Muscle of leg (tissue), 16 donors: ENCODE measurements around the gene PRR36. TPM values are rescaled to one million over a fixed set of nuclear protein-coding genes. Genes with fewer than 3 reads are reported as not detected.

Experiments used
- DNase-seq: peaks from one replicate; pipeline ENCODE4 v3.0.0; 2013
- H3K27ac ChIP-seq: one replicate; pipeline ENCODE4 v1.5.1; 2013; ENCODE audit warnings: mild to moderate bottlenecking, low read length, control low read depth
- H3K27me3 ChIP-seq: one replicate; pipeline ENCODE4 v1.6.1; 2013; ENCODE audit warnings: low read length; ENCODE audit not compliant: control insufficient read depth, insufficient read depth
- H3K36me3 ChIP-seq: one replicate; pipeline ENCODE4 v1.6.1; 2013; ENCODE audit warnings: low read length; ENCODE audit not compliant: control insufficient read depth, insufficient read depth
- H3K4me1 ChIP-seq: one replicate; pipeline ENCODE4 v1.6.1; 2013; ENCODE audit warnings: low read length; ENCODE audit not compliant: control insufficient read depth, insufficient read depth
- H3K4me3 ChIP-seq: one replicate; pipeline ENCODE4 v1.5.1; 2013; ENCODE audit warnings: low read length, control low read depth
- H3K9me3 ChIP-seq: replicated peaks from 2 replicates; pipeline ENCODE4 v1.6.1; 2013; ENCODE audit warnings: low read depth, low read length; ENCODE audit not compliant: control insufficient read depth
- WGBS: methylation state at CpG from one replicate; pipeline ENCODE4 v1.1.5; 2013; ENCODE audit warnings: missing lambda C conversion rate; ENCODE audit not compliant: insufficient coverage; 5-methylcytosine and 5-hydroxymethylcytosine counted together
- long read RNA-seq, 11 donors: transcript quantifications; one replicate each; lab custom pipeline, GENCODE V29; 2026
- polyA plus RNA-seq, 8 donors: library from polyadenylated mRNA; unstranded; fragments of 120-200 nt; gene quantifications; one replicate each; pipeline versions ENCODE4 v1.2.1 to v1.2.3, GENCODE V29; 2013; ENCODE audit warnings: inconsistent platforms in 1 of 8, low replicate concordance in 1 of 8; ENCODE audit not compliant: insufficient read length in 8 of 8, insufficient read depth in 1 of 8
- total RNA-seq: library from RNA; stranded (reverse); fragments of 120-200 nt; gene quantifications from one replicate; pipeline ENCODE4 v1.2.4, GENCODE V29; 2013

Gene PRR36
- total RNA-seq, result 0.09 TPM
- under 1 TPM; 0.20 to 0.96 (median 0.39) TPM for polyA plus RNA-seq
- long read RNA-seq, donor 1, result 0 reads
- long read RNA-seq, donor 2, result 0 reads
- long read RNA-seq, donor 3, result 0 reads
- long read RNA-seq, donor 4, result 0 reads
- long read RNA-seq, donor 5, result 0 reads
- long read RNA-seq, donor 6, result 0 reads
- long read RNA-seq, donor 7, result 0 reads
- long read RNA-seq, donor 8, result 0 reads
- long read RNA-seq, donor 9, result 0 reads
- long read RNA-seq, donor 10, result 0 reads
- long read RNA-seq, donor 11, result 0 reads

DNA sequence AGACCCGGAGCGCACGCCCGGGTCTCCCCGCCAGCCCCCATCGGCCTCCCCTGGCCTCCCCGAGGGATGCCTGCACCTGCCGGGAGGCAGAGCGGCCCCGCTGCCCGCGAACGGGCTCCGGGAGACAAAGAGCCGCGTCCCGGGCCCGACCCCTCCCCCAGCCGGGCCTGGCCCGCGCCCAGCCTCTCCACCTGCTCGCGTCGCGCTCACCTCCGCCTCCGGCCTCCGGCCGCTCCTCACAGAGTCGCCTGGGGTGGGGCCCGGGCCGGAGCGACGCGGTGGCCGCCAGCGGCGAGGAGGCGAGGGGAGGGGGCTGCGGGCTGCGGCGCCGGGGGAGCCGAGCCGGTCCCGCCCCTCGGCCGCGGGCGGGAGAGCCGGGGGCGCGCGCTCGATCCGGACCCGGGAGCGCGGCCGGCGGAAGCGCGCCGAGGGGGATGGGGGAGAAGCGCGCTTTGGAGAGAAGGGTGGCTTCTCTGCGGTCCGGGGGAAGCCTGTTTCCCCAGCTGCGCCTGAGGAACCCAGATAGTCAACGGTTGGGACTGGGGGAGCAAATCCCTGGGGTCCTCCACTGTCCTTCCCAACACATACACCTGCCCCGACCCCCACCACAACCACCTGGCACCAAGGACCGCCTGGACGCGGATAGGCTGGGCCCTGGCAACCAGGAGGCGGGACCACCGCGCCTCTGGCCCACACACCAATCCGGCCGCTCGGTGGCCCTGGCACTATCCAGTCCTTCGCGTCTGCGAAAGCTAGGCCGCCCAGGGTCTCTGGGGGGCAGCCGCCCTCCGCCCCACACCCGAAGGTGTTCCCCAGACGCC, at the start of gene PRR36:
TSS of gene PRR36 (minus strand) at position 315 of the 821 bp plus-strand sequence. CDS start 701 bp downstream, outside the sequence.
- H3K27me3 ChIP-seq, result peaks cover 43% of the 10 kb centered on the region
- 1% methylated on average over 66 of the region's 88 CpGs for WGBS
- no peak for DNase-seq

DNA sequence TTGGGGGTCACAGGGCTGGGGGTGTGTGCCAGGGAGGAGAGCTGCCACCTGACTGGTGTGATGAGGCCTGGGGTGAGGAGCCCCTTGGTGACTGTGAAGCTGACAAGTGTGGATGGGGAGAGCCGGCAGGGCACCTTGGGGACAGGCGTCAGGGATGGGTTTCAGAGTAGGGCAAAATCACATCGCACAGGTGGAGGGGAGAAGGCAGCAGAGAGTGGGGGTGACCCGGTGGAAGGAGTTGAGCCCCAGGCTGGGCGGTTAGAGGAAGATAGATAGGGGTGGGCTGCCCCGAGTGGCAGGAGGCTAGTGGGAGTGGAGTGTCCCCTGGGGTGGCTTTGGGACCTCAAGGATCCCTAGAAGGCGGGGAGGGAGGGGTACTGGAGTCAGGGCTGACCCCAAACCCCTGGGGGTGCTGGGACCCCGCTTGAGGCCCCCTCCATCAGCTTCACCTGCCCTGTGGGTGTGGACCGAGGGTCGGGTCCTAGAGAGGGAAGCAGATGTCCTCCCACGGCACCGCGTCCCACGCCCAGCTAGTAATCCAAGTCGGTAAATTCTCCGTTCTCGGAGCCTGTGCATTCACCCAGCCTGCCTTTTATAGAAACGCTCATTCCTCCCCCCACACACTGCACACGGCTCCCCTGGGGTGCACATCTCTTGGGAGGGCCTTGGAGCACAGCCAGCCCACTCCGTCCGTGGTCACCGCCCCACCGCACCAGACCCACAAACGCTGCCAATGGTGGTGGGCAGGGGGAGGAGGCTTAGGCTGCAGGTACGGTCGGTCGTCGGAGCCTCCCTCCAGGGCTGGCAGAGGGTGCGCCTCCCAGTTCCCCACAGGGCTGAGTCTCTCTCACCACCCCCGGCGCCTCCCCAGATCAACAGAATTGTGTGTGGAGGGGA, 49.4 kb upstream of the PRR36 start:
- H3K4me1 ChIP-seq, result peaks cover 46% of the 10 kb centered on the region
- WGBS, result 73% methylated on average over 11 of the region's 31 CpGs
- DNase-seq, result no peak

More for the DNA sequence above, at the start of gene PRR36:
- Histone ChIP-seq H3K9me3 (no peaks in the 10 kb centered on the region), H3K27ac (no peak within 1 kb of the TSS), H3K4me1 (peaks cover 37% of the 10 kb centered on the region), H3K36me3 (no peaks in the 10 kb centered on the region), H3K4me3 (peak within 1 kb of the TSS; percentile 29)

DNA sequence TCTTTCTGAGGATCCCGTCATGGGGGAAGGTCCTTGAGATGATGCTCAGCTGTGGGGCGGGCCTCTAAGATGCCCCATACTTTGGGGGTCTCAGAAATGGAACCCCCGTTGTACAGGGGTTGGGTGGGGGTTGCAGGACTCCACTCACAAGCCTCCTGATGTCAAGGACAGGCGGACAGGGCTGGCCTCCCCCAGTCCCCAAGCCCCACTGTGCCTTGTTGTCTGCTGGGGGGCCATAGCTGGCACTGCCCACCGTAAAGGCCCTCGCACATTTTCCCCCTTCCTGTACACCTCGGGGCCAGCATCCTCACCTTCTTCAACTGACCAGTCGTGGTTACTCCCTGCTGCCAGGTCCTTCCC, 48.6 kb upstream of the PRR36 start:
- H3K36me3 ChIP-seq, result peaks cover 25% of the 10 kb centered on the region
- WGBS, result 83% methylated on average over 1 of the region's 8 CpGs
- H3K4me1 ChIP-seq, result peaks cover 48% of the 10 kb centered on the region
- H3K27me3 ChIP-seq, result peaks cover 24% of the 10 kb centered on the region
- DNase-seq, result no peak
- no peak overlapping the region for H3K27ac ChIP-seq
- H3K4me3 ChIP-seq, result no peak overlapping the region
- no peaks in the 10 kb centered on the region for H3K9me3 ChIP-seq

More for the DNA sequence above, 49.4 kb upstream of the PRR36 start:
- H3K4me3 ChIP-seq, result no peak overlapping the region
- no peaks in the 10 kb centered on the region for H3K9me3 ChIP-seq
- no peak overlapping the region for H3K27ac ChIP-seq
- H3K27me3 ChIP-seq, result peaks cover 16% of the 10 kb centered on the region
- peaks cover 25% of the 10 kb centered on the region for H3K36me3 ChIP-seq

DNA sequence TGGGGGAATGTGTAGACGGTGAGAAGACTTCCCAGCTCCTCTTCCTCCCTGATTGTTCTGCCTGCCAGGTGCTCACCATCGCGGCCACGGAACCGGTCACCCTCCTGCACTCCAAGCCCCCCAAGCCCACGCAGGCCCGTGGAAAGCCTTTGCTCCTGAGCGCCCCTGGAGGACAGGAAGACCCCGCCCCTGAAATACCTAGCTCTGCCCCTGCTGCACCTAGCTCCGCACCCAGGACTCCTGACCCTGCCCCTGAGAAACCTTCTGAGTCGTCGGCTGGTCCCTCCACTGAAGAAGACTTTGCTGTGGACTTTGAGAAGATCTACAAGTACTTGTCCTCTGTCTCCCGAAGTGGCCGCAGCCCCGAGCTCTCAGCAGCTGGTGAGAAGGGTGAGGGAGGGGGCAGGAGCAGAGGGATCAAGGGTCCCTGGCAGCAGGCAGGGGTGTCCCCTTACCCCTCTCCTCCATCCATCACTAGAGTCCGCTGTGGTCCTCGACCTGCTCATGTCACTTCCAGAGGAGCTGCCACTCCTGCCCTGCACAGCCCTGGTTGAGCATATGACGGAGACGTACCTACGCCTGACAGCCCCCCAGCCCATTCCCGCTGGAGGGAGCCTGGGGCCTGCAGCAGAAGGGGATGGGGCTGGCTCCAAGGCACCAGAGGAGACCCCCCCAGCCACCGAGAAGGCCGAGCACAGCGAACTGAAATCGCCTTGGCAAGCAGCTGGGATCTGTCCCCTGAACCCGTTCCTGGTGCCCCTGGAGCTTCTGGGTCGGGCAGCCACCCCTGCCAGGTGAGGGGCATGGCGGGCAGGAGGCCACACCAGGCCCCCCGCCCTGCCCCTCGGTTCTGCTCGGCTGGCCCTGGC, 48.0 kb upstream of the PRR36 start:
- H3K4me1 ChIP-seq, result peaks cover 51% of the 10 kb centered on the region
- H3K36me3 ChIP-seq, result peaks cover 19% of the 10 kb centered on the region
- peaks cover 30% of the 10 kb centered on the region for H3K27me3 ChIP-seq
- WGBS, result 88% methylated on average over 26 of the region's 31 CpGs
- DNase-seq, result no peak
- H3K9me3 ChIP-seq, result no peaks in the 10 kb centered on the region
- H3K27ac ChIP-seq, result no peak overlapping the region
- H3K4me3 ChIP-seq, result no peak overlapping the region

DNA sequence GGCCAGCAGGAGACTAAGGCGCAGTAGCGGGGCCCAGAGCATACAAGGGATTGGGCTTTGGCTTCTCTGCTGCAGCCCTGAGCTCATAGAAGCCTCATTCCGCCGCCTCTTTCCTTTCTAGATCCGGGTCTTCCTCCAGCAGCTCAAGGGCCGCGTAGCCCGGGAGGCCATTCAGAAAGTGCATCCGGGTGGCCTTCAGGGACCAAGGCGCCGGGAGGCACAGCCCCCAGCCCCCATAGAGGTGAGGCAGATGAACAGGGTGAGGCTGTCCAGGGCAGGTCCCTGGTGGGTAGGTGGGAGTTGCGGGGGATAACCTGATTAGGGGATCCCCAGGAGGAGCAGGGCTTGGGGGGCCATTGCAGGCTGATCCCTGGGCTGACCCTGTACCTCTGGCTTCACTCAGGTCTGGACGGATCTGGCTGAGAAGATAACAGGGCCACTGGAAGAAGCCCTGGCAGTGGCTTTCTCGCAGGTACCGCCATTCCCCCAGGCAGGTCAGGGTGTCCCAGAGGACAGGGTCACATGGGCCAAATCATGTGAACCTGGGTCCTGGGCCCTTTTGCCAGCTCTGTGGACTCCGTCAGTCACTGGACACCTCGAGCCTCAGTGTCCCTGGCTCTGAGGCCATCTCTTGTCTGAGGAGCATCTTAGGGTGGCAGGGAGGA, 47.2 kb upstream of the PRR36 start:
- Histone ChIP-seq H3K27ac (peak overlapping the region; percentile 89), H3K9me3 (no peaks in the 10 kb centered on the region), H3K27me3 (peaks cover 37% of the 10 kb centered on the region), H3K36me3 (peaks cover 16% of the 10 kb centered on the region), H3K4me3 (peak overlapping the region; percentile 58), H3K4me1 (peaks cover 47% of the 10 kb centered on the region)
- DNase-seq, result no peak
- WGBS, result 51% methylated on average over 12 of the region's 17 CpGs

DNA sequence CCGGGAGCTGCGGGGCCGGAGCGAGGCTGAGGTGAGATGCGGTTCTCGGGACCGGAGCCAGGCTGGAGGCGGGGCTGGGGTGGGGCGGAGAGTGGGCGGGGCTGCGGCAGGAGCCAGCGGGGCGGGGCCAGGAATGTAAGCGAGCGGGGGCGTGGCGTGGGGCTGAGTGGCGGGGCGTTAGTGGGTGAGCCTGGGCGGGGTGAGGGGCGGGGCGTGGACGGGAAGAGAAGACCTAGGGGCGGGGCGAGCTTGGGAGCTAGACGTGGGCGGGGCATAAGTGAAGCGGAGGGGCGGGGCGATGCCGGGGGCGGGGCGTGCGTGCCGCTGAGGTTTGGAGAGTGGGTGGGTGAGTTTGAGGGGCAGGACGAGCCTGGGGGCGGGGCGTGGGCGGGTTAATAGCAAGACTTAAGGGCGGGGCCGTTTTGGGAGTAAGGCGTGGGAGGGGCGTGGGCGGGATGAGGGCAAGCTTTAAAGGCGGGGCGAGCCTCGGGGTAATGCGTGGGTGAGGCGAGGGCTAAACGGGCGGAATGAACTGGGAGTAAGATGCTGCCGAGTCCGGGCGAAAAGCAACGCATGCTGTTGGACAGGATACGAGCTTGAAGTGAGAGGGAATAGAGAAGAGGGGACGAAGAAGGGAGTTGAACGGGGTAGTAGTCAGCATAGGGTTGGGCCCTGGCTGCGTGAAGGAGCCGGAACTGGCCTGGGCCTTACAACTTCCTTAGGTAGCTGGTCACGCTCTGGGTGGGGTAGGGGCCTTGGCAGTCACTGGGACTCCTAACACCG, 46.5 kb upstream of the PRR36 start:
- 1% methylated on average over 48 of the region's 62 CpGs for WGBS
- peaks cover 51% of the 10 kb centered on the region for H3K4me1 ChIP-seq

DNA sequence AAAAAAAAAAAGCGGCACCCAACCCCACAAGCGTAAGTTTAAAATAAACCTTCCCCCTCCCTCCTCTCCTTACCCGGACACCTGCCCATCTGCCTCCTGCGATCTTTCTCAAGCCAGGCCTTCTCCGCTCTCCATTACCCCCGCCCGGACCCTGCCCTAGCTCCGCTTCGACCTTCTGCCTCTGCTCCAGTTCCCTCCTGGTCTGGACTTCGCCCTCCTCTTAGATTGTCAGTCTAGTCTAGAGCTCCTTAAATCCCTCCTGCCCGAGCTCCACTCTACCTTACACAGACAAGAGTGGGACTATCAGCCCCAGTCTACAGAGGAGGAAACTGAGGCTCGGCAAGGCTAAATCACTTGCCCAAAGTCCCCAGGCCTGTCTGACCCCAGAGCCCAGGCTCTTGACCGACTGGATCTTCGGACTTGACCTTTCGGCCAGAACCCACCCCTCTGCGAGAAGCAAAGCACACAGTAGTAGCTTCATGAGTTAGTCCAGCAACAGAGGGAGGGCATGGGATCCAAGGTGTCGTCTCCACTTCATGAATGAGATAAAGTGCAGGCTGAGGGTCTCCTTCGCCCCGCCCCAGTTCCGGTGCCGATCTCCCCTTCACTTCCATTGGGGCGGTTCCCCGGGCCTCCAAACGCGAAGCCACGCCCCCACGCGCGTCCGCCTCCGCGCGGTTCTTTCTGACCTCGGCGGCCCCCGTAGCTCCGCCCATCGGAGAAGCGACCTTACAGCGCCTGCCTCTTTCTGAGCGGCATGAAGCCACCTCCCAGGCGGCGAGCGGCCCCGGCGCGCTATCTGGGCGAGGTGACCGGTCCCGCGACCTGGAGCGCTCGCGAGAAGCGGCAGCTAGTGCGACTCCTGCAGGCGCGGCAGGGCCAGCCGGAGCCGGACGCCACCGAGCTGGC, 45.7 kb upstream of the PRR36 start, which contains the start of gene SNAPC2:
TSS of gene SNAPC2 (plus strand) at position 729 of the 909 bp plus-strand sequence. CDS start at position 758, 29 bp downstream.
- H3K27me3 ChIP-seq, result peaks cover 51% of the 10 kb centered on the region
- peak within 1 kb of the TSS; percentile 89 for H3K27ac ChIP-seq
- H3K36me3 ChIP-seq, result peaks cover 16% of the 10 kb centered on the region
- no peaks in the 10 kb centered on the region for H3K9me3 ChIP-seq
- peak; percentile 97 for DNase-seq
- peak within 1 kb of the TSS; percentile 59 for H3K4me3 ChIP-seq
- H3K4me1 ChIP-seq, result peaks cover 52% of the 10 kb centered on the region
- 6% methylated on average over 56 of the region's 62 CpGs for whole genome bisulfite sequencing

More for the DNA sequence above, 46.5 kb upstream of the PRR36 start:
- H3K4me3 ChIP-seq, result peak overlapping the region; percentile 59
- peaks cover 43% of the 10 kb centered on the region for H3K27me3 ChIP-seq
- H3K9me3 ChIP-seq, result no peaks in the 10 kb centered on the region
- peak; percentile 97 for DNase-seq
- H3K36me3 ChIP-seq, result peaks cover 16% of the 10 kb centered on the region
- H3K27ac ChIP-seq, result peak overlapping the region; percentile 89
